IMR-90 (cell line): ENCODE results near the gene SLC46A2. TPM values are rescaled to one million over a fixed set of nuclear protein-coding genes. Genes with fewer than 3 reads are reported as not detected.

ENCODE experiments used
- ATAC-seq: fragments of 200-7000 bp; cut with Tn5 transposase; 2 replicates; pipeline ENCODE4 v1.9.1; 2020; ENCODE audit warnings: low read depth, mild to moderate bottlenecking, moderate library complexity
- BruUV-seq: library from RNA; stranded (reverse); fragments of 400-500 nt; replicated peaks from 2 replicates; lab custom pipeline; 2021; lab: Mats Ljungman, UMichigan
- CTCF ChIA-PET: fragments of 300-600 bp; formaldehyde crosslinking; extraction: SDS; loops from one replicate; lab custom pipeline; 2021; ENCODE audit warnings: antibody characterized with exemption; lab: Yijun Ruan, JAX
- POLR2A ChIA-PET: fragments of 300-600 bp; sonication (Branson Sonifier 250); formaldehyde crosslinking; loops from one replicate; lab custom pipeline; 2022; ENCODE audit warnings: antibody characterized with exemption; ENCODE audit not compliant: unreplicated experiment; lab: Charles Lee
- DNase-seq: peaks from one replicate; pipeline ENCODE4 v3.0.0; 2013
- H2AFZ ChIP-seq: replicated peaks from 2 replicates; pipeline ENCODE3; 2013; ENCODE audit warnings: low read length, mild to moderate bottlenecking; ENCODE audit not compliant: poor library complexity
- H2AK5ac ChIP-seq: 2 replicates; pipeline ENCODE4 v1.6.1; 2013; ENCODE audit warnings: low read depth, low read length, inconsistent platforms
- H2AK9ac ChIP-seq: replicated peaks from 2 replicates; pipeline ENCODE3; 2013; ENCODE audit warnings: mild to moderate bottlenecking, low read depth, low read length, moderate library complexity; ENCODE audit not compliant: poor library complexity
- H2BK120ac ChIP-seq: 2 replicates; pipeline ENCODE4 v1.6.1; 2013; ENCODE audit warnings: low read depth, low read length, inconsistent platforms
- H2BK15ac ChIP-seq: 3 replicates; pipeline ENCODE4 v1.6.1; 2013; ENCODE audit warnings: low read depth, low read length, inconsistent platforms
- H2BK20ac ChIP-seq: 2 replicates; pipeline ENCODE4 v1.6.1; 2013; ENCODE audit warnings: low read depth, mild to moderate bottlenecking, inconsistent platforms, low read length, moderate library complexity
- H2BK5ac ChIP-seq: 2 replicates; pipeline ENCODE4 v1.6.1; 2013; ENCODE audit warnings: mild to moderate bottlenecking, low read depth, low read length, inconsistent platforms; ENCODE audit not compliant: poor library complexity, severe bottlenecking
- H3K14ac ChIP-seq: replicated peaks from 2 replicates; pipeline ENCODE4 v1.6.1; 2013; ENCODE audit warnings: low read depth, low read length, inconsistent platforms
- H3K18ac ChIP-seq: 2 replicates; pipeline ENCODE4 v1.6.1; 2013; ENCODE audit warnings: low read depth, low read length, control low read depth
- H3K23ac ChIP-seq: 2 replicates; pipeline ENCODE4 v1.6.1; 2013; ENCODE audit warnings: low read depth, low read length, inconsistent platforms
- H3K27ac ChIP-seq: 2 replicates; pipeline ENCODE4 v1.5.1; 2013; ENCODE audit warnings: mild to moderate bottlenecking, control low read depth, low read length; ENCODE audit not compliant: insufficient read depth
- H3K27me3 ChIP-seq: 2 replicates; pipeline ENCODE4 v1.6.1; 2013; ENCODE audit warnings: low read length; ENCODE audit not compliant: control insufficient read depth, insufficient read depth
- H3K36me3 ChIP-seq: 2 replicates; pipeline ENCODE4 v1.6.1; 2013; ENCODE audit warnings: low read length, mixed read lengths; ENCODE audit not compliant: control insufficient read depth, insufficient read depth
- H3K4ac ChIP-seq: 2 replicates; pipeline ENCODE4 v1.6.1; 2013; ENCODE audit warnings: low read depth, low read length, inconsistent platforms
- H3K4me1 ChIP-seq: 2 replicates; pipeline ENCODE4 v1.6.1; 2013; ENCODE audit warnings: low read length, mixed read lengths; ENCODE audit not compliant: control insufficient read depth, insufficient read depth
- H3K4me2 ChIP-seq: 2 replicates; pipeline ENCODE4 v1.6.1; 2013; ENCODE audit warnings: low read depth, mild to moderate bottlenecking, control low read depth, low read length, moderate library complexity
- H3K4me3 ChIP-seq: 2 replicates; pipeline ENCODE4 v1.5.1; 2013; ENCODE audit warnings: low read depth, mild to moderate bottlenecking, control low read depth, low read length, moderate library complexity; ENCODE audit not compliant: insufficient read depth
- H3K56ac ChIP-seq: 2 replicates; pipeline ENCODE4 v1.6.1; 2013; ENCODE audit warnings: low read length, inconsistent platforms; ENCODE audit not compliant: insufficient read depth; ENCODE audit errors: extremely low read depth
- H3K79me1 ChIP-seq, 2 experiments: 2 replicates each; pipeline ENCODE4 v1.6.1; 2013; ENCODE audit warnings: low read length in 2 of 2, inconsistent platforms in 1 of 2, low read depth in 1 of 2
- H3K9ac ChIP-seq: 2 replicates; pipeline ENCODE4 v1.6.1; 2013; ENCODE audit warnings: low read depth, low read length, control low read depth
- H3K9me1 ChIP-seq: 2 replicates; pipeline ENCODE4 v1.6.1; 2013; ENCODE audit warnings: low read length, inconsistent platforms; ENCODE audit not compliant: insufficient read depth
- H3K9me3 ChIP-seq: 2 replicates; pipeline ENCODE4 v1.6.1; 2013; ENCODE audit warnings: low read length; ENCODE audit not compliant: control insufficient read depth, insufficient read depth
- H4K20me1 ChIP-seq: 2 replicates; pipeline ENCODE4 v1.6.1; 2013; ENCODE audit warnings: low read length, inconsistent platforms; ENCODE audit not compliant: insufficient read depth
- H4K5ac ChIP-seq: 2 replicates; pipeline ENCODE4 v1.6.1; 2013; ENCODE audit warnings: mild to moderate bottlenecking, low read depth, low read length, control low read depth
- H4K8ac ChIP-seq, 2 experiments: 2 replicates each; pipeline ENCODE4 v1.6.1; 2013; ENCODE audit warnings: low read depth in 2 of 2, low read length in 2 of 2, control low read depth in 1 of 2, inconsistent platforms in 1 of 2
- H4K91ac ChIP-seq: 2 replicates; pipeline ENCODE4 v1.6.1; 2013; ENCODE audit warnings: low read depth, low read length, inconsistent platforms; ENCODE audit not compliant: insufficient read depth
- BHLHE40 ChIP-seq: fragments of 150-350 bp; IDR thresholded peaks from 2 replicates; pipeline ENCODE4 v1.6.1; 2016; ENCODE audit warnings: mild to moderate bottlenecking, low read depth, low read length
- CEBPB ChIP-seq: IDR thresholded peaks from 2 replicates; pipeline ENCODE4 v1.6.1; 2012; ENCODE audit warnings: low read depth, low read length, improper control_type of control experiment
- CHD1 ChIP-seq: IDR thresholded peaks from 2 replicates; pipeline ENCODE4 v1.6.1; 2012; ENCODE audit warnings: low read depth, low read length, improper control_type of control experiment
- CTCF ChIP-seq: conservative IDR thresholded peaks from 2 replicates; pipeline ENCODE4 v1.5.1; 2012; ENCODE audit warnings: mild to moderate bottlenecking, low read depth, low read length, improper control_type of control experiment
- FOS ChIP-seq: fragments of 150-350 bp; IDR thresholded peaks from 2 replicates; pipeline ENCODE4 v1.6.1; 2016; ENCODE audit warnings: low read depth, low read length
- MAFK ChIP-seq: IDR thresholded peaks from 2 replicates; pipeline ENCODE4 v1.6.1; 2012; ENCODE audit warnings: low read depth, low read length, improper control_type of control experiment
- MAZ ChIP-seq: IDR thresholded peaks from 2 replicates; pipeline ENCODE4 v1.6.1; 2012; ENCODE audit warnings: low read depth, mild to moderate bottlenecking, low read length, improper control_type of control experiment, moderate library complexity, borderline replicate concordance
- MXI1 ChIP-seq: IDR thresholded peaks from 2 replicates; pipeline ENCODE4 v1.6.1; 2012; ENCODE audit warnings: low read depth, mild to moderate bottlenecking, low read length, moderate library complexity, borderline replicate concordance
- NFE2L2 ChIP-seq: fragments of 150-350 bp; IDR thresholded peaks from 2 replicates; pipeline ENCODE4 v1.6.1; 2016; ENCODE audit warnings: low read depth, mild to moderate bottlenecking, low read length
- POLR2A ChIP-seq: IDR thresholded peaks from 2 replicates; pipeline ENCODE4 v1.6.1; 2012; ENCODE audit warnings: mild to moderate bottlenecking, low read depth, low read length
- RAD21 ChIP-seq: IDR thresholded peaks from 2 replicates; pipeline ENCODE4 v1.6.1; 2012; ENCODE audit warnings: low read length, improper control_type of control experiment
- RCOR1 ChIP-seq: IDR thresholded peaks from 2 replicates; pipeline ENCODE4 v1.6.1; 2012; ENCODE audit warnings: mild to moderate bottlenecking, low read length, improper control_type of control experiment; ENCODE audit not compliant: insufficient replicate concordance
- RFX5 ChIP-seq: IDR thresholded peaks from 2 replicates; pipeline ENCODE4 v1.8.0; 2012; ENCODE audit warnings: low read depth, mild to moderate bottlenecking, low read length, moderate library complexity
- SMC3 ChIP-seq: fragments of 150-350 bp; IDR thresholded peaks from 2 replicates; pipeline ENCODE4 v1.6.1; 2016; ENCODE audit warnings: low read depth, mild to moderate bottlenecking, antibody characterized with exemption, low read length, moderate library complexity
- WGBS, 2 experiments: methylation state at CpG; one replicate each; pipeline versions ENCODE4 v1.1.5 to v1.1.7; 2013; ENCODE audit warnings: missing lambda C conversion rate in 2 of 2; ENCODE audit not compliant: insufficient read length in 1 of 2; ENCODE audit errors: extremely low coverage in 2 of 2; 5-methylcytosine and 5-hydroxymethylcytosine counted together
- dilution Hi-C: fragments of 300-500 bp; cut with HindIII; formaldehyde crosslinking; loops from one replicate; pipeline ENCODE4 v1.14.3; 2018; ENCODE audit warnings: low sequenced_read_pairs; ENCODE audit not compliant: unreplicated experiment
- in situ Hi-C: fragments of 300-500 bp; cut with MboI; formaldehyde crosslinking; loops from 3 replicates; pipeline ENCODE4 v1.14.3; 2019; ENCODE audit warnings: low sequenced_read_pairs, inconsistent platforms, mixed read lengths
- intact Hi-C: fragments of 100-400 bp; cut with micrococcal nuclease; formaldehyde crosslinking; loops from 2 replicates; pipeline ENCODE4 v1.10.0; 2022
- polyA plus RNA-seq, 3 experiments: library from polyadenylated mRNA; depleted of rRNA; stranded (reverse); fragments of >200 nt; gene quantifications; 2 replicates each; pipeline ENCODE4 v1.2.3, GENCODE V29; 2012; ENCODE audit warnings: low replicate concordance in 1 of 3
- total RNA-seq: library from RNA; depleted of rRNA; stranded (reverse); fragments of >200 nt; gene quantifications from 2 replicates; pipeline ENCODE4 v1.2.3, GENCODE V29; 2012
- TF ChIP-seq, protein P1 (sequence below): fragments of 150-350 bp; IDR thresholded peaks from 2 replicates; pipeline ENCODE4 v1.6.1; 2017; ENCODE audit warnings: mild to moderate bottlenecking, antibody characterized with exemption, low read length, low read depth
- TF ChIP-seq, protein P2 (sequence below): fragments of 150-350 bp; IDR thresholded peaks from 2 replicates; pipeline ENCODE4 v1.6.1; 2016; ENCODE audit warnings: low read depth, mild to moderate bottlenecking, low read length, moderate library complexity, borderline replicate concordance

The SLC46A2 gene
- total and polyA plus RNA-seq, 2 of the 4 experiments (the other 2 are of a cell fraction): not detected

DNA sequence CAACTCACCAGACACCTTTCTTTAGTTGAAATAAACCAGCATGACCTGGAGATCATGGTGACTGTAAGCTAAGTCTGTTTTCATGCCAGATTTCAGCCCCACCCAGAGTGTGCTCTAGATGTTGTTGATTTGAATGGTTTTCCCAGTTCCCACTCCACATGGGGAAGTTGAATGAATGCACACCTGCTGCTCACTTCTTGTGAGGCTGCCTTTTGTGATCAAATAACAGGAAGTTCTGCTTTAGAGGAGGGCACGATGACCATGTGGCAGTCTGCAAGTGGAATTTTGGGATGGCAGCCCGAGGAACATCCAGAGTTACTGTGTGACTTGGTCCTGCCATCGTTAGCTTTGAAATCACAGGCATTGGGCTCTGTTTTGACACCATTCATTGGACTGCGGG is 18.7 kb downstream of the SLC46A2 start:
- H4K8ac ChIP-seq: no peak overlapping the region
- CTCF ChIA-PET: interaction anchor here (0.6 kb wide), 1 partner anchor 1240 kb away, joined by 4 read pairs; no protein-coding TSS in a partner anchor
- 91% methylated on average over 1 of the region's 4 CpGs; no CpG with 5 or more reads in 1 of the 2 experiments for WGBS, 2 experiments
- H2BK20ac ChIP-seq: no peak overlapping the region
- no peak overlapping the region for H2BK15ac ChIP-seq
- no peak overlapping the region for H2AK9ac ChIP-seq
- TF ChIP-seq SMC3 (no peak), MXI1 (no peak), FOS (no peak), MAZ (no peak), CTCF (no peak), RAD21 (no peak), CEBPB (no peak), BHLHE40 (no peak), RFX5 (no peak), NFE2L2 (no peak), CHD1 (no peak), MAFK (no peak), POLR2A (no peak), RCOR1 (no peak)
- TF ChIP-seq, protein P1, sequence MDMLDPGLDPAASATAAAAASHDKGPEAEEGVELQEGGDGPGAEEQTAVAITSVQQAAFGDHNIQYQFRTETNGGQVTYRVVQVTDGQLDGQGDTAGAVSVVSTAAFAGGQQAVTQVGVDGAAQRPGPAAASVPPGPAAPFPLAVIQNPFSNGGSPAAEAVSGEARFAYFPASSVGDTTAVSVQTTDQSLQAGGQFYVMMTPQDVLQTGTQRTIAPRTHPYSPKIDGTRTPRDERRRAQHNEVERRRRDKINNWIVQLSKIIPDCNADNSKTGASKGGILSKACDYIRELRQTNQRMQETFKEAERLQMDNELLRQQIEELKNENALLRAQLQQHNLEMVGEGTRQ: no peak
- TF ChIP-seq, protein P2, sequence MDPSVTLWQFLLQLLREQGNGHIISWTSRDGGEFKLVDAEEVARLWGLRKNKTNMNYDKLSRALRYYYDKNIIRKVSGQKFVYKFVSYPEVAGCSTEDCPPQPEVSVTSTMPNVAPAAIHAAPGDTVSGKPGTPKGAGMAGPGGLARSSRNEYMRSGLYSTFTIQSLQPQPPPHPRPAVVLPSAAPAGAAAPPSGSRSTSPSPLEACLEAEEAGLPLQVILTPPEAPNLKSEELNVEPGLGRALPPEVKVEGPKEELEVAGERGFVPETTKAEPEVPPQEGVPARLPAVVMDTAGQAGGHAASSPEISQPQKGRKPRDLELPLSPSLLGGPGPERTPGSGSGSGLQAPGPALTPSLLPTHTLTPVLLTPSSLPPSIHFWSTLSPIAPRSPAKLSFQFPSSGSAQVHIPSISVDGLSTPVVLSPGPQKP: no peak
- H2AFZ ChIP-seq: no peak overlapping the region
- no peak for ATAC-seq
- no peak overlapping the region for H2BK5ac ChIP-seq
- no peak overlapping the region for H2BK120ac ChIP-seq
- no peak overlapping the region for H2AK5ac ChIP-seq
- dilution Hi-C loops: no loop called here
- H3K9ac ChIP-seq: no peak overlapping the region
- H4K20me1 ChIP-seq: no peaks in the 10 kb centered on the region
- peaks cover 8% of the 10 kb centered on the region for H3K36me3 ChIP-seq
- H3K4me3 ChIP-seq: no peak overlapping the region
- H4K91ac ChIP-seq: no peak overlapping the region
- no peaks in the 10 kb centered on the region for H3K27me3 ChIP-seq
- intact Hi-C loops: no loop called here
- H3K56ac ChIP-seq: no peak overlapping the region
- no peak overlapping the region for H4K5ac ChIP-seq
- no peak overlapping the region for H3K23ac ChIP-seq
- peaks cover 11% of the 10 kb centered on the region for H3K9me1 ChIP-seq
- no peak overlapping the region for H3K4ac ChIP-seq
- 0 out of 4 replicates have a peak, but pooled peaks cover 3 to 5% of the 10 kb centered on the region in 2 experiments for H3K79me1 ChIP-seq
- no peak for DNase-seq
- no peaks in the 10 kb centered on the region for H3K9me3 ChIP-seq
- no TSS peak for BruUV-seq
- POLR2A ChIA-PET: no interaction called here
- no peak overlapping the region for H3K14ac ChIP-seq
- in situ Hi-C loops: no loop called here
- H3K18ac ChIP-seq: no peak overlapping the region
- peaks cover 6% of the 10 kb centered on the region for H3K4me1 ChIP-seq
- no peak overlapping the region for H3K27ac ChIP-seq
- no peak overlapping the region for H3K4me2 ChIP-seq
